RWPE2 (cell line): Measurements from ENCODE around the gene PNKD.

Experiments used
- ATAC-seq: fragments of 200-7000 bp; cut with Tn5 transposase; 3 replicates; pipeline ENCODE4 v1.9.1; 2021; ENCODE audit warnings: low read depth
- DNase-seq: peaks from one replicate; pipeline ENCODE4 v3.0.0-alpha.2; 2020; ENCODE audit warnings: low spot score
- H3K27ac ChIP-seq: fragments of 450-650 bp; 2 replicates; pipeline ENCODE4 v1.5.1; 2017; ENCODE audit warnings: mild to moderate bottlenecking; ENCODE audit not compliant: poor library complexity, severe bottlenecking
- H3K27me3 ChIP-seq: fragments of 250-450 bp; sonication (Bioruptor Pico); 2 replicates; pipeline ENCODE4 v1.5.1; 2021; ENCODE audit warnings: mild to moderate bottlenecking, moderate library complexity; ENCODE audit not compliant: insufficient read depth, poor library complexity, severe bottlenecking
- H3K36me3 ChIP-seq: fragments of 250-450 bp; sonication (Bioruptor Pico); 2 replicates; pipeline ENCODE4 v1.5.1; 2020; ENCODE audit warnings: low read depth, mild to moderate bottlenecking, moderate library complexity
- H3K4me1 ChIP-seq: fragments of 250-450 bp; sonication (Bioruptor Pico); 2 replicates; pipeline ENCODE4 v1.5.1; 2021; ENCODE audit warnings: mild to moderate bottlenecking, moderate library complexity; ENCODE audit not compliant: insufficient read depth, poor library complexity, severe bottlenecking
- H3K4me3 ChIP-seq: fragments of 250-450 bp; sonication (Bioruptor Pico); 2 replicates; pipeline ENCODE4 v1.5.1; 2021; ENCODE audit warnings: mild to moderate bottlenecking, moderate library complexity; ENCODE audit not compliant: severe bottlenecking
- H3K9me3 ChIP-seq: fragments of 250-450 bp; sonication (Bioruptor Pico); 2 replicates; pipeline ENCODE4 v1.5.1; 2021; ENCODE audit warnings: mild to moderate bottlenecking, moderate library complexity; ENCODE audit not compliant: severe bottlenecking
- CTCF ChIP-seq: fragments of 450-650 bp; IDR thresholded peaks from one replicate; pipeline ENCODE4 v1.5.1; 2017; ENCODE audit warnings: mild to moderate bottlenecking, moderate library complexity; ENCODE audit not compliant: poor library complexity, severe bottlenecking

PNKD gene

GRCh38 chr2:218295029-218295428, 24.7 kb downstream of the PNKD start:
- 0 out of 3 replicates have a peak, but pooled peaks have one; percentile 7 for ATAC-seq
- Histone ChIP-seq H3K27ac (peak overlapping the region; percentile 95), H3K4me1 (peaks cover 54% of the 10 kb centered on the region), H3K27me3 (no peaks in the 10 kb centered on the region), H3K4me3 (no peak overlapping the region), H3K36me3 (peaks cover 7% of the 10 kb centered on the region; the same call in 1 of the 2 replicates), H3K9me3 (no peaks in the 10 kb centered on the region)
- no peak for TF ChIP-seq CTCF
- no peak for DNase-seq

DNA sequence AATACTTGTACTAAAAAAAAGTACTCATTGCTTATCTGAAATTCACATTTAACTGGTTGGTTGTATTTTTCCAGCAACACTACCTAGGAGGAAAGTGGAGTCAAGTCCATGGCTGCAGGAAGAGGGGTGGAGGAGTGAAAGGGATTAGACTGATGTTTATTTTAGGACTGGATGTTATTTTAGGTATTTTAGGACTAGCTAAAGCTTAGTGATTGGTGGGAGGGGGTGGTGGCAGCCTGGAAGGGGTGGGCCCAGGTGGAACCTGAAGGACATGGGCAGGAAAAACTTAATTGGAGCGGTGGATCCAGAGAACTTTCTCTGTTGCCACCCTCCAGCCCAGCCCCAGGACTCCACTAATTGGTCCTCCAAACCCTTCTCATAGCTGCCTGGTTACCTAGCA, 25.9 kb downstream of the PNKD start:
- H3K36me3 ChIP-seq: no peaks in the 10 kb centered on the region
- H3K27ac ChIP-seq: peak overlapping the region; percentile 95
- H3K4me3 ChIP-seq: no peak overlapping the region
- H3K27me3 ChIP-seq: no peaks in the 10 kb centered on the region
- no peak for DNase-seq
- no peaks in the 10 kb centered on the region for H3K9me3 ChIP-seq
- no peak for TF ChIP-seq CTCF
- ATAC-seq: no peak
- H3K4me1 ChIP-seq: peaks cover 54% of the 10 kb centered on the region

DNA sequence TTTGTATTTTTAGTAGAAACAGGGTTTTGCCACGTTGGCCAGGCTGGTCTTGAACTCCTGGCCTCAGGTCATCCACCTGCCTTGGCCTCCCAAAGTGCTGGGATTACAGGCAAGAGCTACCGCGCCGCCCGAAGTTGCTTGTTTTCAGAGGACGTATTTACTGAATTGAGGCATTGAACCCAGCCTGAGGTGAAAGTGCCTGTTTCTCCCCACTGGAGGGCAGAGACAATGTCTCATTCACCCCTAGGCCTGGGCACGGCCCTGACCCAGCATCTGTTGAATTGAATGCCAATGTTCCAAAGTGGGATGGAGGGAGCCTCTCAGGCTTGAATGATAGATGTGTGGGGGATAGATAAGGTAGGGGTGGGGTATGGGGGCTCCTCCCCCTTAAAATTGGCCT, 26.5 kb downstream of the PNKD start:
- H3K36me3 ChIP-seq: no peaks in the 10 kb centered on the region
- H3K4me3 ChIP-seq: no peak overlapping the region
- peaks cover 54% of the 10 kb centered on the region for H3K4me1 ChIP-seq
- DNase-seq (no peak), ATAC-seq (no peak)
- no peaks in the 10 kb centered on the region for H3K27me3 ChIP-seq
- H3K27ac ChIP-seq: peak overlapping the region; percentile 95
- no peaks in the 10 kb centered on the region for H3K9me3 ChIP-seq
- TF ChIP-seq CTCF: peak; percentile 18

- Histone ChIP-seq H3K4me1 (peaks cover 45% of the 10 kb centered on the region), H3K27me3 (no peaks in the 10 kb centered on the region), H3K4me3 (no peak overlapping the region), H3K27ac (peak overlapping the region; percentile 95), H3K36me3 (no peaks in the 10 kb centered on the region), H3K9me3 (no peaks in the 10 kb centered on the region)
- ATAC-seq: no peak
- no peak for TF ChIP-seq CTCF
- no peak for DNase-seq
These were observed 28.1 kb downstream of the PNKD start for GRCh38 chr2:218298314-218298875.

DNA sequence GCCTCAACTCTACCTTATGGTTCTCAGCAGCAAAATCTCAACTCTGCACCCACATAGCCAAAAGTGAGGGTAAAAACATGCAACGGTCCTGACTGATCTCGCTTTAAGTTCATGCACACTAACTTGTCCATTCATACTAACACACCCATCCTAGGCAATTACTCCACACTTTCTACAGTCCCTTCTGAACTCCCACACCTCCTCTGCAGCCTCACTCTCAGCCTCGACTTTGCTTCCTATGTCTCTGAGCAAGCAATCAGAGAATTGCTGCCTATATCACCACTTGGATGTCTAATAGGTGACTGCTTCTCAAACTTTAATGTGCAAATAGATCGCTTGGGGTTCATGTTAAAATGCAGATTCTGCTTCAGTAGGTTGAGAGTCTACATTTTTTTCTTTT, 29.8 kb downstream of the PNKD start:
- Histone ChIP-seq H3K27me3 (no peaks in the 10 kb centered on the region), H3K9me3 (no peaks in the 10 kb centered on the region), H3K27ac (peak overlapping the region; percentile 95), H3K36me3 (no peaks in the 10 kb centered on the region), H3K4me1 (peaks cover 31% of the 10 kb centered on the region), H3K4me3 (no peak overlapping the region)
- ATAC-seq (no peak), DNase-seq (no peak)
- no peak for TF ChIP-seq CTCF
